GM12873 (cell line): ENCODE data around the gene CAPSL.

Experiments used
- TF ChIP-seq, protein P1 (sequence below): IDR thresholded peaks from 2 replicates; pipeline ENCODE4 v1.5.1; 2012; ENCODE audit warnings: low read depth, mild to moderate bottlenecking, moderate library complexity, low read length, control low read depth; ENCODE audit not compliant: insufficient read depth; ENCODE audit errors: missing control alignments

Gene CAPSL

DNA sequence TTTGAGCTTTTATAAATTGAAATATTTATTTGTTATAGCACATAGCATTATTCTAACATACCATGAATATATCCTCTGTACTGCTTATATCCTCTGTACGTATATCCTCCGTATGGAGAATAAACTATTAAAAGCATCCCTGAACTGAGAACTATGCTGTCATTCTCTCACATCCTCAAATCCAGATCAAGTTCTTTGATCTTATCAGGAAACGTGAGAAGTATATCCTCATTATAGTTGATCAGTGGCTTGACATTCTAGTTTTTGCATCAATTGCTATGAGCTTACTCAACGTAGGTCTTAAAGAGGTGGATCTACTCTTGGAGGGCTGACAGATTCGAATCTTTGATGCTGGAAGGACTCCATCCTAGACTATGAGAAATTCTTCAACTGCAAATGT, 44.3 kb downstream of the CAPSL start:
- TF ChIP-seq, protein P1, sequence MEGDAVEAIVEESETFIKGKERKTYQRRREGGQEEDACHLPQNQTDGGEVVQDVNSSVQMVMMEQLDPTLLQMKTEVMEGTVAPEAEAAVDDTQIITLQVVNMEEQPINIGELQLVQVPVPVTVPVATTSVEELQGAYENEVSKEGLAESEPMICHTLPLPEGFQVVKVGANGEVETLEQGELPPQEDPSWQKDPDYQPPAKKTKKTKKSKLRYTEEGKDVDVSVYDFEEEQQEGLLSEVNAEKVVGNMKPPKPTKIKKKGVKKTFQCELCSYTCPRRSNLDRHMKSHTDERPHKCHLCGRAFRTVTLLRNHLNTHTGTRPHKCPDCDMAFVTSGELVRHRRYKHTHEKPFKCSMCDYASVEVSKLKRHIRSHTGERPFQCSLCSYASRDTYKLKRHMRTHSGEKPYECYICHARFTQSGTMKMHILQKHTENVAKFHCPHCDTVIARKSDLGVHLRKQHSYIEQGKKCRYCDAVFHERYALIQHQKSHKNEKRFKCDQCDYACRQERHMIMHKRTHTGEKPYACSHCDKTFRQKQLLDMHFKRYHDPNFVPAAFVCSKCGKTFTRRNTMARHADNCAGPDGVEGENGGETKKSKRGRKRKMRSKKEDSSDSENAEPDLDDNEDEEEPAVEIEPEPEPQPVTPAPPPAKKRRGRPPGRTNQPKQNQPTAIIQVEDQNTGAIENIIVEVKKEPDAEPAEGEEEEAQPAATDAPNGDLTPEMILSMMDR, result no peak

DNA sequence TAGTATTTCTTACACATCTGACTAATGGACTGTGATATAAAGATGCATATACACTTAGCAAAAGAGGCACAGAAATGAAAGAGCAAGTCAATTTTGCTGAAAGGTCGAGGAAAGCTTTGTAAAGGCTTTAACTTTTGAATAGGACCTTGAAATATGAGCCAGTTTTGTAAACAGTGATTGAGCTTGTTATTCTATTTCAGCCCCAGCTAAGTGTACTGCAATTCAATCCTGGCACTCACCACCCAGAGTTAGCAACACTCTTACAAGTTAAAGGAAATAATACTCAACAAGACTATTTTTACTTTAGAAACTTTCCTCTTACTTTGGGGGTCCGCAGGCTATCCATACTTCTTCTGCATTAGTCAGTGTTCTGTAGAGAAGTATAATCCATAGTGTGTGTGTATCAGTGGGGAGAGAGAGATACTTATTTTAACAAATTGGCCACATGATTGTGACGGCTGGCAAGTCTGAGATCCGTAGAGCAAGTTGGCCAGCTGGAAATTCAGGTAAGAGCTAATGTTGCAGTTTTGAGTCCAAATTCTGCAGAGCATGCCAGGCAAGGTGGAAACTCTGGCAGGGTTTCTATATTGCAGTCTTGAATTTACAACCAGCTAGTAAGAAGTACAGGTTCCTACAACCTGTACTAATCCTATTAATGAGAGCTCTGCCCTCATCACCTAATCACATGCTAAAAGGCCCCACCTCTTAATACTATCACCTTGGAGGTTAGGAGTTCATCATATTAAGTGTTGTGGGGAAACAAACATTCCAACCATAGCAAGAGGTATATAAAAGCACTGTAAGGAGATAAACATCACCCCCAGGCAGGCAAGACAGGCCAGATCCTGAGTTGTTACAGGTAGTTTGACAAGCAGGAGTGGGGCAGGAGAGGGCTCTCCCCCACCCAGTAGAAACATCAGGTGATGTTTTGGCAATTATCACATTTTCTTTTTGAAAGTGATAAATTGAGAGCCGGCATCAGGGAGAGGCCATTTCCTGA, 48.1 kb downstream of the CAPSL start:
- TF ChIP-seq, protein P1, result no peak

DNA sequence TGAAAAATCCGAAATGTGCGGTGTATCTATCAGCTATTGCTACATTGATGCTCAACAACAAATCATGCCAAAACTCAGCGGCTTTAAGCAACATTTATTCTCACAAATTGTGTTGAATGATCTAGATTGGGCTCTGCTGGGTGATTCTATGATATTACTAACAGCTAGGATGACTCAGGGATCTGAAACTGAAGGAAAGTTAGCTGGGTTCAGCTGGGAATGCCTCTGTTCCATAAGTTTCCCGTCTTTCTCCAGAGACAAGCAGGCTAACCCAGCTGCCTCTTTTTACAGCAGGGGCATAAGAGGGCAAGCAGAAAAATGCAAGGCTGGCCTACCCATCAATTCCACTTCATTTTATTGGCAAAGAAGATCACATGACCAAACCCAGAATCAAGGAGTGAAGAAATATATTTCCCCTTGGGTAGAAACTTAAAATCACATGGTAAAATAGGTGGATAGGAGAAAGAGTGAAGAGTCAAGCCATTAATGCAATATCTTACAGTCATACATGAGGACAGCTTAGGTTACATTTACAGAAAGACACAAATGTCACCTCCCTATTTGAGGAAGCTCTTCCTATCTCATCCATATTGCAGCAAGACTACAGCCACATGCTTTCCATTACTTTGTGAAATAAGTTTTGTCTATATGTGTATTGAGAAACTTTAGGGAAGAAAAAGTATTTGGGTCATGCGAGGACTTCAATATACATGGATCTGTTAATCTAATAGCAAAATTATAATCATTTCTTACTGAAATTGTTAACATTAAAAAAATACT, 50.9 kb downstream of the CAPSL start:
- TF ChIP-seq, protein P1, result no peak

DNA sequence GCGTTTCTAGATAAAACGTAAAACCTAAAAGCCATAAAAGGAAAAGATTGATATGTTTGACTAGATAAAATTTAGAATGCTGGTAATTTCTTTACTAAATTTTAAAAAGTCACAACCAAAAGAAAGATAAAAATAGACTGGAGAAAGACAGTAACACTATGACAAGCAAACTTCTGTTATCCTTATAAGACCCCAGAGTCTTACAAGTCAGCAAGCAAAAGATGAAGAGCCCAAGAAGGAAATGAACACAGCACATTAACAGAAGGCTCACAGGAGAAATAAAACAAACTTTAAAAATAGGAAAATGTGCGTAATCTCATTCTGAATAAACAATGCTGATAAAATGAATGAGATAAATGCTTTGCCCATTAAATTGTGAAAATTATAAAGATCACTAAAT, 52.0 kb downstream of the CAPSL start:
- TF ChIP-seq, protein P1, result no peak

DNA sequence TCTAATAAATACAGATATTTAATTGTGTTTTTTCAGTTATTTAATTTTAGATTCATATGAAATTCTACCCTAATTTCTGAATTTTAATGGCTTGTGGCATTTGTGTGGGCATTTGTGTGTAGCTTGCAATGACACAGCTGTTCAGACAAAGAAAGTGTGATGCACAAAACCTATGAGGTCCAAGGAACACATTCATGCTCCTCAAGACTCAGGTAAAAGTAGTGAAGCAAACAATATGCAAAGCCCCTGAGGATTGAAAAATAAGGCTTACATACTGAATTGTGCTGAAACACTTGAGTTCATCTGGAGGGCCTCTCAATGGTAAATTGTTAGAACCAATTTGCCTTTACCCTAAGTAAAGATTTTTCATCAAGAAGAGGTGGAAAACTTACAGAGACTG, 53.6 kb downstream of the CAPSL start:
- TF ChIP-seq, protein P1, result no peak

DNA sequence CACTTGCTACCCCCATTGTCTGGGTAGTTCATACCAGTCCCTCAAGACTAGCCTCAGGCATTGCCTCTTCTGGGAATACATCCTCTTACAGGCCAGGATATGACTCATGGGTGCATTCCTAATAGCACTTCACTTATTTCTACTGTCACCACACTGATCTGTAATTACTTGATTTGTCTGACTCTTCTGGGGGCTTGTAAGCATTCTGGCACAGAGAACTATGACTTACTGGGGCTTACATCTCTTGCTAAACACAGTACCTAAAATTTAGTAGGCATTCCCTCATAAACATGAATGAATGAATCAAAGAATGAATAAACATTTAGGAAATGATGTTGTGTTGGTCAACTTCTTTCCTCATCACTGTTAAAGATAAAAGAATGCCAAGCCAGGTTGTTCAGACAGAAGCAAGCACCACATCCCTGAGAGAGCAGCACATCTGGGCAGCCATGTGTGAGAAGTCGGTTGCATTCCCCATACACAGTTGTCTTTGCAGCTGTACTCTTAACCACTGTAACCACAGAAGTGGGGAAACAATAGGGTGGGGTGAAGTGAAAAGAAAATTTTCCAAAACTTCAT, 54.1 kb downstream of the CAPSL start:
- TF ChIP-seq, protein P1, result no peak

DNA sequence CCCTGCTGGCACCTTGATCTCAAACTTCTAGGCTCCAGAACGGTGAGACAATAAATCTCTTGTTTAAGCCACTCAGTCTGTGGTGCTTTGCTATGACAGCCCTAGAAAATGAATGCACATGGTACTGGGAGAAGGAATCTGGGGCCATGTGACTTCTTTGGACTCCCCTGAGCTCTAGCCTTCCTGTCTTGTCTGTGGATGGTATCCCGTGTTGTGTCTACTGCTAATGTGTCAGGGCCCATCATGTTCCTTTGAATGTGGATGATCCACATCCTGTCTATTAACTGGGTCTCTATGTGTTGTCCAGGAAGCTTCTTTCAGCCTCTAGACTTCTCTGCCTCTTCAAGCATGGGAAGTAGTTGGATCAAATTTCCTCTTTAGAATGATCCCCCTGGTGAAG, 56.7 kb downstream of the CAPSL start:
- TF ChIP-seq, protein P1, result no peak
